Right renal cortex interstitium (tissue), 3 donors: ENCODE measurements around the gene SLX9. TPM values are rescaled to one million over a fixed set of nuclear protein-coding genes. Genes with fewer than 3 reads are reported as not detected.

Source experiments
- polyA plus RNA-seq, 3 donors: library from polyadenylated mRNA; unstranded; fragments of 120-200 nt; gene quantifications; one replicate each; pipeline ENCODE4 v1.2.1, GENCODE V29; 2013; ENCODE audit not compliant: insufficient read length in 3 of 3

SLX9 gene
- polyA plus RNA-seq, 3 donors = 13.4 to 14.3 (median 14.1) TPM

Other genes with a start within 250 kb of the SLX9 start
- gene KRTAP10-12, start 242.9 kb upstream of the SLX9 start, polyA plus RNA-seq = not detected
- gene TSPEAR, start 228.5 kb upstream of the SLX9 start, polyA plus RNA-seq = under 1 TPM; 0.53 to 0.67 (median 0.62) TPM
- gene UBE2G2, start 138.2 kb upstream of the SLX9 start, polyA plus RNA-seq = 10 to 100 TPM; 63.1 to 80.9 (median 80.6) TPM
- gene SUMO3, start 122.0 kb upstream of the SLX9 start, polyA plus RNA-seq = 100 to 1,000 TPM; 119 to 121 (median 119) TPM
- 100 to 1,000 TPM; 262 to 281 (median 279) TPM for gene PTTG1IP, start 66.3 kb upstream of the SLX9 start, polyA plus RNA-seq
- 10 to 100 TPM in 1 of 3 donors, 1 to 10 TPM in 2; 7.4 to 16.0 (median 8.1) TPM for gene ITGB2, start 19.1 kb upstream of the SLX9 start, polyA plus RNA-seq
- 10 to 100 TPM; 14.0 to 15.7 (median 14.8) TPM for gene ADARB1, start 134.6 kb downstream of the SLX9 start, polyA plus RNA-seq